HepG2 (cell line): ENCODE results near the gene CSNK1D. TPM values are rescaled to one million over a fixed set of nuclear protein-coding genes. Genes with fewer than 3 reads are reported as not detected.

ENCODE experiments used
- AGO1 ChIP-seq: fragments of 200-400 bp; formaldehyde crosslinking; IDR thresholded peaks from 2 replicates; pipeline ENCODE4 v1.6.1; 2017; ENCODE audit warnings: mild to moderate bottlenecking, low read depth, low read length, moderate library complexity; ENCODE audit not compliant: poor library complexity, severe bottlenecking
- HNRNPH1 ChIP-seq: fragments of 200-400 bp; formaldehyde crosslinking; optimal IDR thresholded peaks from 2 replicates; pipeline ENCODE3; 2017; ENCODE audit warnings: mild to moderate bottlenecking, low read depth, low read length
- HNRNPK ChIP-seq: fragments of 200-400 bp; formaldehyde crosslinking; IDR thresholded peaks from 2 replicates; pipeline ENCODE4 v1.6.1; 2018; ENCODE audit warnings: low read length, low read depth, moderate library complexity, mild to moderate bottlenecking; ENCODE audit not compliant: poor library complexity, severe bottlenecking
- MTF2 ChIP-seq: sonication (generic); formaldehyde crosslinking; IDR thresholded peaks from 2 replicates; pipeline ENCODE4 v1.5.0; 2020; ENCODE audit warnings: missing genetic modification reagents, borderline replicate concordance
- MZF1 ChIP-seq: sonication (generic); formaldehyde crosslinking; IDR thresholded peaks from 2 replicates; pipeline ENCODE4 v1.8.1; 2023; ENCODE audit warnings: mild to moderate bottlenecking, missing genetic modification reagents, borderline replicate concordance
- NFAT5 ChIP-seq: sonication (generic); formaldehyde crosslinking; IDR thresholded peaks from 2 replicates; pipeline ENCODE4 v1.4.0; 2020; ENCODE audit warnings: missing genetic modification reagents
- PAF1 ChIP-seq: IDR thresholded peaks from 2 replicates; pipeline ENCODE4 v1.6.1; 2016; ENCODE audit warnings: missing genetic modification reagents, missing compliant biosample characterization
- PHF5A ChIP-seq: IDR thresholded peaks from one replicate; pipeline ENCODE4 v1.6.1; 2018; ENCODE audit warnings: low read depth, missing genetic modification reagents; ENCODE audit not compliant: unreplicated experiment
- ZBTB20 ChIP-seq: sonication (generic); formaldehyde crosslinking; IDR thresholded peaks from 2 replicates; pipeline ENCODE4 v1.8.1; 2023; ENCODE audit warnings: missing genetic modification reagents, low read depth, mild to moderate bottlenecking, borderline replicate concordance
- ZFP1 ChIP-seq: IDR thresholded peaks from 2 replicates; pipeline ENCODE4 v1.6.1; 2016
- ZNF10 ChIP-seq: sonication (generic); formaldehyde crosslinking; IDR thresholded peaks from 2 replicates; pipeline ENCODE4 v1.4.0; 2020; ENCODE audit warnings: mild to moderate bottlenecking, low read depth, missing genetic modification reagents, borderline replicate concordance
- ZNF274 ChIP-seq: sonication (generic); formaldehyde crosslinking; IDR thresholded peaks from 2 replicates; pipeline ENCODE4 v1.5.1; 2020; ENCODE audit warnings: mild to moderate bottlenecking, missing genetic modification reagents
- ZNF441 ChIP-seq: sonication (generic); formaldehyde crosslinking; IDR thresholded peaks from 2 replicates; pipeline ENCODE4 v1.7.0; 2021; ENCODE audit warnings: missing genetic modification reagents, borderline replicate concordance
- ZNF703 ChIP-seq: sonication (generic); formaldehyde crosslinking; IDR thresholded peaks from 2 replicates; pipeline ENCODE4 v1.5.1; 2020; ENCODE audit warnings: missing genetic modification reagents, mild to moderate bottlenecking, moderate library complexity, borderline replicate concordance
- ZNF781 ChIP-seq: sonication (generic); formaldehyde crosslinking; IDR thresholded peaks from 2 replicates; pipeline ENCODE4 v1.5.1; 2020; ENCODE audit warnings: borderline replicate concordance, mild to moderate bottlenecking, missing genetic modification reagents; ENCODE audit errors: not compliant biosample characterization
- polyA plus RNA-seq, 8 experiments: library from polyadenylated mRNA; depleted of rRNA in 3 of 8; stranded (reverse) in 7 of 8; unstranded in 1 of 8; fragments of >200 nt; fragmentation: Illumina TruSeq in 4 of 8; extraction: Trizol in 4 of 8; gene quantifications; 2 replicates each; pipeline versions ENCODE4 v1.2.1 to v1.2.3, GENCODE V29; 2011 to 2016; ENCODE audit warnings: low read depth in 4 of 8, missing spikeins in 1 of 8, mixed read lengths in 1 of 8; ENCODE audit not compliant: insufficient read depth in 1 of 8
- total RNA-seq, 5 experiments: library from RNA; depleted of rRNA; stranded (reverse); fragments of >200 nt; fragmentation: Illumina TruSeq; extraction: Trizol; gene quantifications; 2 replicates each; pipeline ENCODE4 v1.2.3, GENCODE V29; 2016; ENCODE audit warnings: low read depth in 1 of 5
- TF ChIP-seq, protein P1 (sequence below): sonication (generic); formaldehyde crosslinking; IDR thresholded peaks from 2 replicates; pipeline ENCODE4 v1.4.0; 2020; ENCODE audit warnings: missing genetic modification reagents; ENCODE audit errors: not compliant biosample characterization
- TF ChIP-seq, protein P2 (sequence below): sonication (generic); formaldehyde crosslinking; IDR thresholded peaks from 2 replicates; pipeline ENCODE4 v1.4.0; 2020; ENCODE audit warnings: missing genetic modification reagents, mild to moderate bottlenecking, borderline replicate concordance

The CSNK1D gene
- total and polyA plus RNA-seq, 2 of the 13 experiments (the other 11 are each of a cell fraction or from before 2014, with no cell fraction given), result 31.5 to 128 TPM

DNA sequence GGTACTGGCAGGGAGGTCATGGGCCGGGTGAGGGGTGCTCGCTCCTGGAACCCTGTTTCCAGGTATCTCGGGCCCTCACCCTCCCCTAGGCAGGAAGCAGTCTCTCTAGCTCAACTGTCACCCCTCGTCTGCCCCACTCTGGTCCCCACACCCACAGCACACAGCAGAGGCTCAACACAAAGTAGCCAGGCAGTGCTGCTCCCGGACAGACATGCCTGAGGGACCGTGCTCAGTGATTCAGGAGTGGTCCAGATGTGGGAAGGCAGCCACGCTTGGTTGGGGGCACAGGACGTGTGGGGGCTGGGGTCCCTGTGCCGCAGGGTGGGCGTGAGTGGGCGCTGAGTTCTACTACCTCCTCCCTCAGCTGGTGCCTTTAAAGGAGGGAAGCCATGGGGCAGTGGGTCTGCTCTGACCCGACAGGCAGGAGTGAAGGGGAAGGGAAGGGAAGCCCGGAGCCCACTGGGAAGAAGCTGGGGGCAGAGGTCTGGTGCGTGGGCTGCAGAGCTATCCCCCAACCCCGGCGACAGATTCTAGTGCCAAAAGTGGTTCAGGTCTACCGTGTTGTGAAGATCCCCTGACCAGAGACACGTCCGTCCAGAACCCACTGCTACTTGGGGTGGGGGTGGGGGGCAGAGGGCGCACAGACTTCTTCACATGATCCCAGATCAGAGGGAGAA lies 32.9 kb downstream of the CSNK1D start (continued):
- TF ChIP-seq AGO1 (peak; percentile 86), HNRNPK (no peak), NFAT5 (CRISPR knock-in tag) (no peak), ZBTB20 (CRISPR knock-in tag) (0 out of 2 replicates have a peak, but pooled peaks have one; percentile 8), ZNF274 (CRISPR knock-in tag) (peak; percentile 27; the same call in 1 of the 2 replicates), PHF5A (CRISPR knock-in tag) (peak; percentile 92), PAF1 (peak; percentile 94), MZF1 (CRISPR knock-in tag) (no peak), HNRNPH1 (peak; percentile 31), ZNF441 (CRISPR knock-in tag) (peak; percentile 44; the same call in 1 of the 2 replicates), ZFP1 (no peak), ZNF703 (CRISPR knock-in tag) (peak; percentile 37; the same call in 1 of the 2 replicates), MTF2 (peak; percentile 67; the same call in 1 of the 2 replicates), ZNF781 (CRISPR knock-in tag) (peak; percentile 9), ZNF10 (CRISPR knock-in tag) (0 out of 2 replicates have a peak, but pooled peaks have one; percentile 70)
- TF ChIP-seq, protein P1, sequence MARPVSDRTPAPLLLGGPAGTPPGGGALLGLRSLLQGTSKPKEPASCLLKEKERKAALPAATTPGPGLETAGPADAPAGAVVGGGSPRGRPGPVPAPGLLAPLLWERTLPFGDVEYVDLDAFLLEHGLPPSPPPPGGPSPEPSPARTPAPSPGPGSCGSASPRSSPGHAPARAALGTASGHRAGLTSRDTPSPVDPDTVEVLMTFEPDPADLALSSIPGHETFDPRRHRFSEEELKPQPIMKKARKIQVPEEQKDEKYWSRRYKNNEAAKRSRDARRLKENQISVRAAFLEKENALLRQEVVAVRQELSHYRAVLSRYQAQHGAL (CRISPR knock-in tag), result peak; percentile 64
- TF ChIP-seq, protein P2, sequence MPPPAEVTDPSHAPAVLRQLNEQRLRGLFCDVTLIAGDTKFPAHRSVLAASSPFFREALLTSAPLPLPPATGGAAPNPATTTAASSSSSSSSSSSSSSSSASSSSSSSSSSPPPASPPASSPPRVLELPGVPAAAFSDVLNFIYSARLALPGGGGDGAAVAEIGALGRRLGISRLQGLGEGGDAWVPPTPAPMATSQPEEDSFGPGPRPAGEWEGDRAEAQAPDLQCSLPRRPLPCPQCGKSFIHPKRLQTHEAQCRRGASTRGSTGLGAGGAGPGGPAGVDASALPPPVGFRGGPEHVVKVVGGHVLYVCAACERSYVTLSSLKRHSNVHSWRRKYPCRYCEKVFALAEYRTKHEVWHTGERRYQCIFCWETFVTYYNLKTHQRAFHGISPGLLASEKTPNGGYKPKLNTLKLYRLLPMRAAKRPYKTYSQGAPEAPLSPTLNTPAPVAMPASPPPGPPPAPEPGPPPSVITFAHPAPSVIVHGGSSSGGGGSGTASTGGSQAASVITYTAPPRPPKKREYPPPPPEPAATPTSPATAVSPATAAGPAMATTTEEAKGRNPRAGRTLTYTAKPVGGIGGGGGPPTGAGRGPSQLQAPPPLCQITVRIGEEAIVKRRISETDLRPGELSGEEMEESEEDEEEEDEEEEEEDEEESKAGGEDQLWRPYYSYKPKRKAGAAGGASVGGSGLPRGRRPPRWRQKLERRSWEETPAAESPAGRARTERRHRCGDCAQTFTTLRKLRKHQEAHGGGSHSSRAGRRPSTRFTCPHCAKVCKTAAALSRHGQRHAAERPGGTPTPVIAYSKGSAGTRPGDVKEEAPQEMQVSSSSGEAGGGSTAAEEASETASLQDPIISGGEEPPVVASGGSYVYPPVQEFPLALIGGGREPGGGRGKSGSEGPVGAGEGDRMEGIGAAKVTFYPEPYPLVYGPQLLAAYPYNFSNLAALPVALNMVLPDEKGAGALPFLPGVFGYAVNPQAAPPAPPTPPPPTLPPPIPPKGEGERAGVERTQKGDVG (CRISPR knock-in tag), result peak; percentile 67; the same call in 1 of the 2 replicates
